Chondrocyte (in vitro differentiated cells): Measurements from ENCODE around the gene PITX1. TPM values are rescaled to one million over a fixed set of nuclear protein-coding genes. Genes with fewer than 3 reads are reported as not detected.

Experiments
- DNase-seq: peaks from one replicate; pipeline ENCODE4 v3.0.0; 2021; ENCODE audit warnings: mixed read lengths, low spot score
- H3K27ac Mint-ChIP-seq: one replicate; pipeline ENCODE4 v1.8.0; 2021; ENCODE audit warnings: mild to moderate bottlenecking, moderate library complexity, mixed read lengths; ENCODE audit not compliant: unreplicated experiment
- H3K27me3 Mint-ChIP-seq: 2 replicates; pipeline ENCODE4 v1.8.0; 2021; ENCODE audit warnings: low read depth, mixed read lengths
- H3K36me3 Mint-ChIP-seq: 2 replicates; pipeline ENCODE4 v1.8.0; 2021; ENCODE audit warnings: low read depth, mixed read lengths
- H3K4me1 Mint-ChIP-seq: 2 replicates; pipeline ENCODE4 v1.8.0; 2021; ENCODE audit warnings: low read depth, mild to moderate bottlenecking, mixed read lengths
- H3K4me3 Mint-ChIP-seq: one replicate; pipeline ENCODE4 v1.8.0; 2021; ENCODE audit warnings: mild to moderate bottlenecking, moderate library complexity, mixed read lengths; ENCODE audit not compliant: unreplicated experiment
- H3K9me3 Mint-ChIP-seq: 2 replicates; pipeline ENCODE4 v1.8.0; 2021; ENCODE audit warnings: low read depth, mixed read lengths
- CTCF ChIP-seq: fragments of 200-600 bp; sonication (generic); IDR thresholded peaks from 2 replicates; pipeline ENCODE4 v1.5.0; 2021; ENCODE audit warnings: antibody characterized with exemption, mild to moderate bottlenecking, moderate library complexity
- total RNA-seq: library from RNA; stranded (reverse); gene quantifications from 3 replicates; pipeline ENCODE4 v1.2.1, GENCODE V29; 2021

Gene PITX1
- total RNA-seq, 1 donor from 2014 or later: not detected

- H3K4me1 Mint-ChIP-seq: peaks cover 19% of the 10 kb centered on the region
- H3K27me3 Mint-ChIP-seq: peaks cover 38% of the 10 kb centered on the region
- H3K27ac Mint-ChIP-seq: no peak overlapping the region
- peak; percentile 81 for DNase-seq
- no peak overlapping the region for H3K4me3 Mint-ChIP-seq
- peaks cover 1% of the 10 kb centered on the region for H3K36me3 Mint-ChIP-seq
- peaks cover 4% of the 10 kb centered on the region for H3K9me3 Mint-ChIP-seq
- TF ChIP-seq CTCF: no peak
These were observed 17.2 kb downstream of the PITX1 start for GRCh38 chr5:135016861-135017290.

GRCh38 chr5:135015942-135016341 is 18.1 kb downstream of the PITX1 start:
- H3K4me3 Mint-ChIP-seq: no peak overlapping the region
- H3K9me3 Mint-ChIP-seq: peaks cover 4% of the 10 kb centered on the region
- peak; percentile 28 for DNase-seq
- peaks cover 34% of the 10 kb centered on the region for H3K27me3 Mint-ChIP-seq
- no peak for TF ChIP-seq CTCF
- peaks cover 1% of the 10 kb centered on the region for H3K36me3 Mint-ChIP-seq
- no peak overlapping the region for H3K27ac Mint-ChIP-seq
- H3K4me1 Mint-ChIP-seq: peaks cover 19% of the 10 kb centered on the region

GRCh38 chr5:135013947-135014570 is 20.0 kb downstream of the PITX1 start:
- H3K36me3 Mint-ChIP-seq: peaks cover 1% of the 10 kb centered on the region
- H3K4me3 Mint-ChIP-seq: no peak overlapping the region
- H3K27ac Mint-ChIP-seq: no peak overlapping the region
- TF ChIP-seq CTCF: no peak
- no peak for DNase-seq
- H3K9me3 Mint-ChIP-seq: peaks cover 4% of the 10 kb centered on the region
- H3K4me1 Mint-ChIP-seq: peaks cover 19% of the 10 kb centered on the region
- peaks cover 23% of the 10 kb centered on the region for H3K27me3 Mint-ChIP-seq

- Mint-ChIP-seq H3K9me3 (peaks cover 4% of the 10 kb centered on the region), H3K27me3 (peaks cover 20% of the 10 kb centered on the region), H3K4me3 (no peak overlapping the region), H3K36me3 (peaks cover 1% of the 10 kb centered on the region), H3K27ac (no peak overlapping the region), H3K4me1 (peaks cover 19% of the 10 kb centered on the region)
- TF ChIP-seq CTCF: no peak
- DNase-seq: no peak
These were observed 20.6 kb downstream of the PITX1 start for GRCh38 chr5:135013445-135013844.

- Mint-ChIP-seq H3K4me1 (peaks cover 19% of the 10 kb centered on the region), H3K4me3 (no peak overlapping the region), H3K36me3 (peaks cover 1% of the 10 kb centered on the region), H3K9me3 (peaks cover 4% of the 10 kb centered on the region), H3K27ac (no peak overlapping the region), H3K27me3 (peaks cover 16% of the 10 kb centered on the region)
- no peak for TF ChIP-seq CTCF
- no peak for DNase-seq
These were observed 21.1 kb downstream of the PITX1 start for GRCh38 chr5:135012951-135013391.
